ENCODE results near the gene SLC7A14.

Gene SLC7A14

DNA sequence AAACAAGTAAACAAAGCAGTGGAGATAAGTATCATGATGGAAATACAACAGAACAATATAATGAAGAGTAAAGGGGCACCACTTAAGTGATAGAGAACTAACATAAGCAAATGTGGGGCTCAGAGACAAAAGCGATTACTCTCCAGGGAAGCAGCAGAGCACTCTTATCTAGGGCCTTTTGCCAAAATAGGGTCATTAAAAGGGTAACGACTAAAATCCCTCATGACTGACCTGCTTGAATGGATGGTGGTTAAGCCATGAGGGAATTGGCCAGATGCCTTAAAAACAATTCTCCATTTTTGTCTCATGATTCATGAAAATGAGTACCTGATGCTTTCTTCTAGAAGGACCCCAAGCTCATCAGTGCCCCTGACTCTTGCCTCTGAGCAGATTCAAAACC lies 3.2 kb upstream of the SLC7A14 start:
- no peak for DNase-seq
- Histone ChIP-seq H3K9ac (ENCODE audit: low read length) (no peak overlapping the region), H3K9me2 (replicated peaks; ENCODE audit: insufficient read depth, low read length) (no peaks in the 10 kb centered on the region), H3F3A (ENCODE audit: insufficient read depth, low read length) (no peaks in the 10 kb centered on the region), H3K4me2 (ENCODE audit: low read depth, low read length) (no peak overlapping the region), H3K79me2 (ENCODE audit: low read length) (no peaks in the 10 kb centered on the region), H3K9me3 (replicated peaks; ENCODE audit: insufficient read depth, low read length) (no peaks in the 10 kb centered on the region), H3K4me1 (ENCODE audit: low read length) (no peaks in the 10 kb centered on the region), H2AFZ (ENCODE audit: low read length) (no peak overlapping the region), H3K27me3 (replicated peaks; ENCODE audit: insufficient read depth, low read length) (no peaks in the 10 kb centered on the region; the same call in 1 of the 2 replicates), H3K4me3 (ENCODE audit: low read length) (no peak overlapping the region), H4K20me1 (ENCODE audit: insufficient read depth, low read length) (no peaks in the 10 kb centered on the region), H3K27ac (ENCODE audit: low read length) (no peak overlapping the region), H3K36me3 (replicated peaks; ENCODE audit: insufficient read depth, low read length) (no peaks in the 10 kb centered on the region)
- TF ChIP-seq CTCF (IDR thresholded peaks at IDR 0.05; ENCODE audit: low read length) (no peak), EZH2 (optimal IDR thresholded peaks at IDR 0.05; ENCODE audit: low read depth, low read length) (no peak), EZH2phosphoT487 (IDR thresholded peaks at IDR 0.05; ENCODE audit: low read length) (no peak)

GRCh38 chr3:170585008-170585936 lies 603 bp downstream of the SLC7A14 start:
- TF ChIP-seq CTCF (IDR thresholded peaks at IDR 0.05; ENCODE audit: low read length): no peak
- TF ChIP-seq EZH2phosphoT487 (IDR thresholded peaks at IDR 0.05; ENCODE audit: low read length): no peak
- TF ChIP-seq EZH2 (optimal IDR thresholded peaks at IDR 0.05; ENCODE audit: low read depth, low read length): no peak
- H3K36me3 ChIP-seq (replicated peaks; ENCODE audit: insufficient read depth, low read length): no peaks in the 10 kb centered on the region
- H3K9ac ChIP-seq (ENCODE audit: low read length): no peak overlapping the region
- H3F3A ChIP-seq (ENCODE audit: insufficient read depth, low read length): no peaks in the 10 kb centered on the region
- H4K20me1 ChIP-seq (ENCODE audit: insufficient read depth, low read length): no peaks in the 10 kb centered on the region
- H2AFZ ChIP-seq (ENCODE audit: low read length): no peak overlapping the region
- H3K4me2 ChIP-seq (ENCODE audit: low read depth, low read length): no peak overlapping the region
- DNase-seq: no peak
- H3K4me1 ChIP-seq (ENCODE audit: low read length): no peaks in the 10 kb centered on the region
- H3K4me3 ChIP-seq (ENCODE audit: low read length): no peak overlapping the region
- H3K27ac ChIP-seq (ENCODE audit: low read length): no peak overlapping the region
- H3K27me3 ChIP-seq (replicated peaks; ENCODE audit: insufficient read depth, low read length): no peaks in the 10 kb centered on the region; the same call in 1 of the 2 replicates
- no peaks in the 10 kb centered on the region for H3K9me2 ChIP-seq (replicated peaks; ENCODE audit: insufficient read depth, low read length)
- no peaks in the 10 kb centered on the region for H3K9me3 ChIP-seq (replicated peaks; ENCODE audit: insufficient read depth, low read length)
- no peaks in the 10 kb centered on the region for H3K79me2 ChIP-seq (ENCODE audit: low read length)

GRCh38 chr3:170584585-170585007 lies 1.3 kb downstream of the SLC7A14 start:
- no peak overlapping the region for H3K27ac ChIP-seq (ENCODE audit: low read length)
- H3K4me1 ChIP-seq (ENCODE audit: low read length): no peaks in the 10 kb centered on the region
- H3K4me2 ChIP-seq (ENCODE audit: low read depth, low read length): no peak overlapping the region
- H3K9ac ChIP-seq (ENCODE audit: low read length): no peak overlapping the region
- H3K9me2 ChIP-seq (replicated peaks; ENCODE audit: insufficient read depth, low read length): no peaks in the 10 kb centered on the region
- no peaks in the 10 kb centered on the region for H3K36me3 ChIP-seq (replicated peaks; ENCODE audit: insufficient read depth, low read length)
- no peaks in the 10 kb centered on the region for H3K79me2 ChIP-seq (ENCODE audit: low read length)
- H3K9me3 ChIP-seq (replicated peaks; ENCODE audit: insufficient read depth, low read length): no peaks in the 10 kb centered on the region
- TF ChIP-seq EZH2 (optimal IDR thresholded peaks at IDR 0.05; ENCODE audit: low read depth, low read length) (no peak), CTCF (IDR thresholded peaks at IDR 0.05; ENCODE audit: low read length) (no peak), EZH2phosphoT487 (IDR thresholded peaks at IDR 0.05; ENCODE audit: low read length) (no peak)
- H4K20me1 ChIP-seq (ENCODE audit: insufficient read depth, low read length): no peaks in the 10 kb centered on the region
- no peaks in the 10 kb centered on the region for H3F3A ChIP-seq (ENCODE audit: insufficient read depth, low read length)
- no peak overlapping the region for H3K4me3 ChIP-seq (ENCODE audit: low read length)
- no peaks in the 10 kb centered on the region; the same call in 1 of the 2 replicates for H3K27me3 ChIP-seq (replicated peaks; ENCODE audit: insufficient read depth, low read length)
- peak; percentile 69 for DNase-seq
- H2AFZ ChIP-seq (ENCODE audit: low read length): no peak overlapping the region
